Keratinocyte (primary cell): Measurements from ENCODE around the gene OR6P1. TPM values are rescaled to one million over a fixed set of nuclear protein-coding genes. Genes with fewer than 3 reads are reported as not detected.

Source experiments
- DNase-seq: peaks from one replicate; pipeline ENCODE4 v3.0.0-alpha.2; 2011; ENCODE audit warnings: low read depth, missing footprints, low spot score
- FAIRE-seq: peaks from 2 replicates; lab custom pipeline; 2011; peaks lifted over from hg19 to GRCh38; lab: Jason Lieb, UNC
- H2AFZ ChIP-seq: 2 replicates; pipeline ENCODE4 v1.6.0; 2012; ENCODE audit warnings: low read length, control low read depth, inconsistent platforms; ENCODE audit not compliant: control insufficient read depth
- H3K27ac ChIP-seq: 2 replicates; pipeline ENCODE4 v1.5.1; 2011; ENCODE audit warnings: low read length; ENCODE audit not compliant: control insufficient read depth, insufficient read depth
- H3K27me3 ChIP-seq: 3 replicates; pipeline ENCODE4 v1.6.0; 2011; ENCODE audit warnings: low read length; ENCODE audit not compliant: control insufficient read depth, insufficient read depth; ENCODE audit errors: extremely low read depth
- H3K36me3 ChIP-seq, 2 experiments: 2 replicates in 1 of 2; 3 replicates in 1 of 2; pipeline ENCODE4 v1.5.1; 2011; ENCODE audit warnings: low read length in 2 of 2, mild to moderate bottlenecking in 1 of 2; ENCODE audit not compliant: control insufficient read depth in 2 of 2, insufficient read depth in 2 of 2; ENCODE audit errors: extremely low read depth in 1 of 2
- H3K4me1 ChIP-seq: 3 replicates; pipeline ENCODE4 v1.5.1; 2011; ENCODE audit warnings: low read length; ENCODE audit not compliant: control insufficient read depth, insufficient read depth; ENCODE audit errors: extremely low read depth
- H3K4me2 ChIP-seq: 3 replicates; pipeline ENCODE4 v1.6.0; 2011; ENCODE audit warnings: low read depth, low read length; ENCODE audit not compliant: control insufficient read depth, insufficient read depth; ENCODE audit errors: extremely low read depth
- H3K4me3 ChIP-seq, 3 experiments: fragments of 200-600 bp in 1 of 3; sonication (generic) in 1 of 3; 2 replicates in 2 of 3; 3 replicates in 1 of 3; pipeline ENCODE4 v1.5.1; 2011 to 2016; ENCODE audit warnings: low read length in 3 of 3, mild to moderate bottlenecking in 3 of 3, control low read depth in 2 of 3, inconsistent platforms in 1 of 3, low read depth in 1 of 3, mixed read lengths in 1 of 3, mixed run types in 1 of 3, moderate library complexity in 1 of 3; ENCODE audit not compliant: control insufficient read depth in 2 of 3, insufficient read depth in 2 of 3; ENCODE audit errors: extremely low read depth in 1 of 3
- H3K79me2 ChIP-seq: 2 replicates; pipeline ENCODE4 v1.6.0; 2012; ENCODE audit warnings: low read length; ENCODE audit not compliant: control insufficient read depth, insufficient read depth
- H3K9ac ChIP-seq: 3 replicates; pipeline ENCODE4 v1.6.0; 2011; ENCODE audit warnings: low read length; ENCODE audit not compliant: control insufficient read depth, insufficient read depth; ENCODE audit errors: extremely low read depth
- H3K9me1 ChIP-seq: 3 replicates; pipeline ENCODE4 v1.6.0; 2011; ENCODE audit warnings: low read length; ENCODE audit not compliant: control insufficient read depth, insufficient read depth; ENCODE audit errors: extremely low read depth
- H3K9me3 ChIP-seq: 2 replicates; pipeline ENCODE4 v1.5.1; 2012; ENCODE audit warnings: low read depth, low read length; ENCODE audit not compliant: control insufficient read depth
- H4K20me1 ChIP-seq: 3 replicates; pipeline ENCODE4 v1.6.0; 2011; ENCODE audit warnings: low read length; ENCODE audit not compliant: control insufficient read depth, insufficient read depth; ENCODE audit errors: extremely low read depth
- EZH2 ChIP-seq: IDR thresholded peaks from one replicate; pipeline ENCODE4 v1.6.1; 2012; ENCODE audit warnings: inconsistent platforms, mild to moderate bottlenecking, low read length, moderate library complexity
- dilution Hi-C: fragments of 300-500 bp; cut with MboI; formaldehyde crosslinking; loops from one replicate; pipeline ENCODE4 v1.7.0; 2020; ENCODE audit warnings: low sequenced_read_pairs; ENCODE audit not compliant: extremely low pct_ligation_motif_present
- polyA minus RNA-seq, 3 experiments: library from RNA; depleted of rRNA, polyadenylated mRNA; stranded (reverse); fragments of >200 nt; gene quantifications; 1 replicate in 1 of 3; 2 replicates in 1 of 3; 3 replicates in 1 of 3; pipeline ENCODE4 v1.2.3, GENCODE V29; 2011
- polyA plus RNA-seq, 5 experiments: library from polyadenylated mRNA; depleted of rRNA in 3 of 5; stranded (reverse) in 3 of 5; stranded (forward) in 1 of 5; unstranded in 1 of 5; fragments of >200 nt; gene quantifications; 1 replicate in 1 of 5; 2 replicates in 3 of 5; 3 replicates in 1 of 5; pipeline versions ENCODE4 v1.2.1 to v1.2.3, GENCODE V29; 2011 to 2012; ENCODE audit warnings: missing spikeins in 2 of 5, low read depth in 1 of 5, low replicate concordance in 1 of 5
- TF ChIP-seq, protein P1 (sequence below), 3 experiments: IDR thresholded peaks in 1 of 3; conservative IDR thresholded peaks in 1 of 3; optimal IDR thresholded peaks in 1 of 3; 2 replicates in 2 of 3; 3 replicates in 1 of 3; pipeline versions ENCODE3 to v1.5.1; 2011; ENCODE audit warnings: low read length in 3 of 3, mild to moderate bottlenecking in 3 of 3, moderate library complexity in 2 of 3, control low read depth in 1 of 3, inconsistent platforms in 1 of 3; ENCODE audit not compliant: insufficient read depth in 2 of 3; ENCODE audit errors: extremely low read depth in 1 of 3

OR6P1 gene, protein sequence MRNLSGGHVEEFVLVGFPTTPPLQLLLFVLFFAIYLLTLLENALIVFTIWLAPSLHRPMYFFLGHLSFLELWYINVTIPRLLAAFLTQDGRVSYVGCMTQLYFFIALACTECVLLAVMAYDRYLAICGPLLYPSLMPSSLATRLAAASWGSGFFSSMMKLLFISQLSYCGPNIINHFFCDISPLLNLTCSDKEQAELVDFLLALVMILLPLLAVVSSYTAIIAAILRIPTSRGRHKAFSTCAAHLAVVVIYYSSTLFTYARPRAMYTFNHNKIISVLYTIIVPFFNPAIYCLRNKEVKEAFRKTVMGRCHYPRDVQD
- polyA plus RNA-seq (not detected in 3 replicates), polyA minus RNA-seq (not detected in 3 replicates)
- not detected for polyA plus RNA-seq (2011; ENCODE audit: low read depth)
- polyA plus RNA-seq (2011; cell fraction: cytosol; rRNA removed) = not detected in 2 replicates
- not detected in 2 replicates for polyA plus RNA-seq (2011; cell fraction: nucleus; rRNA removed)
- not detected in 2 replicates for polyA plus RNA-seq (2012; ENCODE audit: low replicate concordance)
- not detected for polyA minus RNA-seq (2011; cell fraction: cytosol; rRNA and poly(A)+ RNA removed)
- not detected in 2 replicates for polyA minus RNA-seq (2011; cell fraction: nucleus; rRNA and poly(A)+ RNA removed)

GRCh38 chr1:158570480-158570879, at the start of gene OR6P1:
Gene OR6P1, minus strand, starts transcription at chr1:158570580. Its CDS starts 6,976 bp downstream, at chr1:158563604.
- Histone ChIP-seq H3K9me1 (no peaks in the 10 kb centered on the region), H4K20me1 (no peaks in the 10 kb centered on the region), H2AFZ (no peak within 1 kb of the TSS), H3K27ac (no peak within 1 kb of the TSS), H3K4me3 (no peak within 1 kb of the TSS), H3K4me1 (no peaks in the 10 kb centered on the region), H3K27me3 (no peaks in the 10 kb centered on the region), H3K79me2 (no peaks in the 10 kb centered on the region), H3K36me3 (no peaks in the 10 kb centered on the region), H3K9ac (no peak within 1 kb of the TSS), H3K9me3 (no peaks in the 10 kb centered on the region), H3K4me2 (no peak within 1 kb of the TSS)
- no peak for DNase-seq
- no peak for FAIRE-seq
- dilution Hi-C loops = no loop called here
- no peak for TF ChIP-seq EZH2
- TF ChIP-seq, protein P1, sequence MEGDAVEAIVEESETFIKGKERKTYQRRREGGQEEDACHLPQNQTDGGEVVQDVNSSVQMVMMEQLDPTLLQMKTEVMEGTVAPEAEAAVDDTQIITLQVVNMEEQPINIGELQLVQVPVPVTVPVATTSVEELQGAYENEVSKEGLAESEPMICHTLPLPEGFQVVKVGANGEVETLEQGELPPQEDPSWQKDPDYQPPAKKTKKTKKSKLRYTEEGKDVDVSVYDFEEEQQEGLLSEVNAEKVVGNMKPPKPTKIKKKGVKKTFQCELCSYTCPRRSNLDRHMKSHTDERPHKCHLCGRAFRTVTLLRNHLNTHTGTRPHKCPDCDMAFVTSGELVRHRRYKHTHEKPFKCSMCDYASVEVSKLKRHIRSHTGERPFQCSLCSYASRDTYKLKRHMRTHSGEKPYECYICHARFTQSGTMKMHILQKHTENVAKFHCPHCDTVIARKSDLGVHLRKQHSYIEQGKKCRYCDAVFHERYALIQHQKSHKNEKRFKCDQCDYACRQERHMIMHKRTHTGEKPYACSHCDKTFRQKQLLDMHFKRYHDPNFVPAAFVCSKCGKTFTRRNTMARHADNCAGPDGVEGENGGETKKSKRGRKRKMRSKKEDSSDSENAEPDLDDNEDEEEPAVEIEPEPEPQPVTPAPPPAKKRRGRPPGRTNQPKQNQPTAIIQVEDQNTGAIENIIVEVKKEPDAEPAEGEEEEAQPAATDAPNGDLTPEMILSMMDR (optimal IDR thresholded peaks at IDR 0.05 in 1 of 3, IDR thresholded peaks at IDR 0.05 in 1 of 3, conservative IDR thresholded peaks at IDR 0.05 in 1 of 3; ENCODE audit: extremely low read depth in 1 of 3, insufficient read depth in 2 of 3, low read length in 3 of 3) = no peak

GRCh38 chr1:158613764-158614163, 43.4 kb upstream of the OR6P1 start:
- H3K9me1 ChIP-seq = no peaks in the 10 kb centered on the region
- no peak overlapping the region for H3K4me2 ChIP-seq
- dilution Hi-C loops = no loop called here
- H3K4me3 ChIP-seq = no peak overlapping the region
- no peaks in the 10 kb centered on the region for H3K9me3 ChIP-seq
- FAIRE-seq (no peak), DNase-seq (no peak)
- H3K9ac ChIP-seq = no peak overlapping the region
- no peaks in the 10 kb centered on the region for H3K79me2 ChIP-seq
- no peaks in the 10 kb centered on the region for H3K27me3 ChIP-seq
- H3K36me3 ChIP-seq = no peaks in the 10 kb centered on the region
- no peaks in the 10 kb centered on the region for H3K4me1 ChIP-seq
- H4K20me1 ChIP-seq = no peaks in the 10 kb centered on the region
- TF ChIP-seq EZH2 = no peak
- TF ChIP-seq, protein P1 (optimal IDR thresholded peaks at IDR 0.05 in 1 of 3, IDR thresholded peaks at IDR 0.05 in 1 of 3, conservative IDR thresholded peaks at IDR 0.05 in 1 of 3; ENCODE audit: extremely low read depth in 1 of 3, insufficient read depth in 2 of 3, low read length in 3 of 3) = no peak
- no peak overlapping the region for H2AFZ ChIP-seq
- H3K27ac ChIP-seq = no peak overlapping the region
